HEK293 (cell line): ENCODE measurements around the gene GPR35.

Experiments used
- BCL11A ChIP-seq: fragments of 450-650 bp; formaldehyde crosslinking; IDR thresholded peaks from 2 replicates; pipeline ENCODE4 v1.5.1; 2016; ENCODE audit warnings: low read depth, missing biosample characterization, missing genetic modification characterization
- MEIS1 ChIP-seq: sonication (generic); formaldehyde crosslinking; IDR thresholded peaks from 2 replicates; pipeline ENCODE4 v1.8.1; 2022; ENCODE audit warnings: missing genetic modification reagents, mild to moderate bottlenecking, borderline replicate concordance
- RBAK ChIP-seq: fragments of 450-650 bp; formaldehyde crosslinking; IDR thresholded peaks from 2 replicates; pipeline ENCODE4 v1.5.1; 2016; ENCODE audit warnings: missing biosample characterization, missing genetic modification characterization
- ZBTB1 ChIP-seq: fragments of 450-650 bp; formaldehyde crosslinking; IDR thresholded peaks from 2 replicates; pipeline ENCODE4 v1.5.1; 2016; ENCODE audit warnings: missing biosample characterization, missing genetic modification characterization
- ZNF24 ChIP-seq: fragments of 450-650 bp; formaldehyde crosslinking; IDR thresholded peaks from 2 replicates; pipeline ENCODE4 v1.5.1; 2016; ENCODE audit warnings: missing biosample characterization, missing genetic modification characterization
- ZNF473 ChIP-seq: fragments of 450-650 bp; formaldehyde crosslinking; IDR thresholded peaks from 2 replicates; pipeline ENCODE4 v1.5.1; 2017; ENCODE audit warnings: missing biosample characterization, missing genetic modification characterization
- ZNF529 ChIP-seq: fragments of 450-650 bp; formaldehyde crosslinking; IDR thresholded peaks from 2 replicates; pipeline ENCODE4 v1.5.1; 2017; ENCODE audit warnings: missing genetic modification characterization, missing biosample characterization; ENCODE audit not compliant: insufficient replicate concordance
- ZNF555 ChIP-seq: fragments of 450-650 bp; formaldehyde crosslinking; conservative IDR thresholded peaks from 2 replicates; pipeline ENCODE4 v1.5.1; 2017; ENCODE audit warnings: missing biosample characterization, mild to moderate bottlenecking, missing genetic modification characterization, inconsistent platforms
- TF ChIP-seq, protein P1 (sequence below): fragments of 450-650 bp; formaldehyde crosslinking; IDR thresholded peaks from 2 replicates; pipeline ENCODE4 v1.5.1; 2016; ENCODE audit warnings: missing biosample characterization, missing genetic modification characterization
- TF ChIP-seq, protein P2 (sequence below): IDR thresholded peaks from 2 replicates; pipeline ENCODE4 v1.6.1; 2011; ENCODE audit warnings: mild to moderate bottlenecking, low read depth, low read length, borderline replicate concordance
- TF ChIP-seq, protein P3 (sequence below): fragments of 450-650 bp; formaldehyde crosslinking; IDR thresholded peaks from 2 replicates; pipeline ENCODE4; 2016; ENCODE audit warnings: missing biosample characterization, missing genetic modification characterization
- TF ChIP-seq, protein P4 (sequence below): fragments of 450-650 bp; formaldehyde crosslinking; IDR thresholded peaks from 2 replicates; pipeline ENCODE4 v1.5.1; 2016; ENCODE audit warnings: missing biosample characterization, missing genetic modification characterization, low read depth
- TF ChIP-seq, protein P5 (sequence below): fragments of 450-650 bp; formaldehyde crosslinking; IDR thresholded peaks from 2 replicates; pipeline ENCODE4 v1.5.1; 2016; ENCODE audit warnings: missing biosample characterization, missing genetic modification characterization
- TF ChIP-seq, protein P6 (sequence below): fragments of 450-650 bp; formaldehyde crosslinking; IDR thresholded peaks from 2 replicates; pipeline ENCODE4 v1.5.1; 2017; ENCODE audit warnings: missing biosample characterization, missing genetic modification characterization

DNA sequence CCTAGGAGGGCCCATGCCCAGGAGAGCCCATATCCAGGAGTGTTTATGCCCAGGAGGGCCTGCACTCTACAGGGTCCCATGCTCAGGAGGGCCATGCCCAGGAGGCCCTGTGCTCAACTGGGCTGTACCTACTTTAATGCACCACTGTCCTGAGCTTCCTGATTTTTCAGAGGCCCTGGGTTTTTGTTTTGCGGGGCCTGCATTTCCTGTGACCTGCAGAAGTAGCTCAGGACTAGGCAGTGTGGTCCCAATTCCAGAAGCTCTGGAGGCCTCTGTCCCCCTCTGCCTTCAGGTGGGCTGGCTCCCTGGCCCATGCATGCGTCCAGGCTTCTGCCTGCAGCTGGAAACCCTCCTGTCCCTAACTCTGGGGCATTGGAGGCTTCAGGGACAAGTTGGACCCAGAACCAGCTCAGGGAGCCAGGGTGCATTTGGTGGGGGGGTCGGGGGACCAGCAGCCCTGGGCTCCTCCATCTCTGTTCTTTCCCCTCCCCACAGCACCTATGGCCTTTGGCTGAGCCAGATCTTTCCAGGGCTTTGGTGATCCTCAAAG, 10.8 kb downstream of the GPR35 start:
- TF ChIP-seq, protein P1, sequence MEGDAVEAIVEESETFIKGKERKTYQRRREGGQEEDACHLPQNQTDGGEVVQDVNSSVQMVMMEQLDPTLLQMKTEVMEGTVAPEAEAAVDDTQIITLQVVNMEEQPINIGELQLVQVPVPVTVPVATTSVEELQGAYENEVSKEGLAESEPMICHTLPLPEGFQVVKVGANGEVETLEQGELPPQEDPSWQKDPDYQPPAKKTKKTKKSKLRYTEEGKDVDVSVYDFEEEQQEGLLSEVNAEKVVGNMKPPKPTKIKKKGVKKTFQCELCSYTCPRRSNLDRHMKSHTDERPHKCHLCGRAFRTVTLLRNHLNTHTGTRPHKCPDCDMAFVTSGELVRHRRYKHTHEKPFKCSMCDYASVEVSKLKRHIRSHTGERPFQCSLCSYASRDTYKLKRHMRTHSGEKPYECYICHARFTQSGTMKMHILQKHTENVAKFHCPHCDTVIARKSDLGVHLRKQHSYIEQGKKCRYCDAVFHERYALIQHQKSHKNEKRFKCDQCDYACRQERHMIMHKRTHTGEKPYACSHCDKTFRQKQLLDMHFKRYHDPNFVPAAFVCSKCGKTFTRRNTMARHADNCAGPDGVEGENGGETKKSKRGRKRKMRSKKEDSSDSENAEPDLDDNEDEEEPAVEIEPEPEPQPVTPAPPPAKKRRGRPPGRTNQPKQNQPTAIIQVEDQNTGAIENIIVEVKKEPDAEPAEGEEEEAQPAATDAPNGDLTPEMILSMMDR (tag by site-specific recombination) = no peak
- TF ChIP-seq RBAK (no peak), ZNF529 (tag by site-specific recombination) (no peak), ZNF555 (tag by site-specific recombination) (no peak), BCL11A (tag by site-specific recombination) (no peak), ZNF24 (no peak), ZNF473 (tag by site-specific recombination) (no peak), MEIS1 (CRISPR knock-in tag) (no peak), ZBTB1 (tag by site-specific recombination) (no peak)
- TF ChIP-seq, protein P2, sequence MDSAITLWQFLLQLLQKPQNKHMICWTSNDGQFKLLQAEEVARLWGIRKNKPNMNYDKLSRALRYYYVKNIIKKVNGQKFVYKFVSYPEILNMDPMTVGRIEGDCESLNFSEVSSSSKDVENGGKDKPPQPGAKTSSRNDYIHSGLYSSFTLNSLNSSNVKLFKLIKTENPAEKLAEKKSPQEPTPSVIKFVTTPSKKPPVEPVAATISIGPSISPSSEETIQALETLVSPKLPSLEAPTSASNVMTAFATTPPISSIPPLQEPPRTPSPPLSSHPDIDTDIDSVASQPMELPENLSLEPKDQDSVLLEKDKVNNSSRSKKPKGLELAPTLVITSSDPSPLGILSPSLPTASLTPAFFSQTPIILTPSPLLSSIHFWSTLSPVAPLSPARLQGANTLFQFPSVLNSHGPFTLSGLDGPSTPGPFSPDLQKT = no peak
- TF ChIP-seq, protein P3, sequence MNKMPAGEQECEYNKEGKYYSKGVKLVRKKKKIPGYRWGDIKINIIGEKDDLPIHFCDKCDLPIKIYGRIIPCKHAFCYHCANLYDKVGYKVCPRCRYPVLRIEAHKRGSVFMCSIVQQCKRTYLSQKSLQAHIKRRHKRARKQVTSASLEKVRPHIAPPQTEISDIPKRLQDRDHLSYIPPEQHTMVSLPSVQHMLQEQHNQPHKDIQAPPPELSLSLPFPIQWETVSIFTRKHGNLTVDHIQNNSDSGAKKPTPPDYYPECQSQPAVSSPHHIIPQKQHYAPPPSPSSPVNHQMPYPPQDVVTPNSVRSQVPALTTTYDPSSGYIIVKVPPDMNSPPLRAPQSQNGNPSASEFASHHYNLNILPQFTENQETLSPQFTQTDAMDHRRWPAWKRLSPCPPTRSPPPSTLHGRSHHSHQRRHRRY (tag by site-specific recombination) = no peak
- TF ChIP-seq, protein P4, sequence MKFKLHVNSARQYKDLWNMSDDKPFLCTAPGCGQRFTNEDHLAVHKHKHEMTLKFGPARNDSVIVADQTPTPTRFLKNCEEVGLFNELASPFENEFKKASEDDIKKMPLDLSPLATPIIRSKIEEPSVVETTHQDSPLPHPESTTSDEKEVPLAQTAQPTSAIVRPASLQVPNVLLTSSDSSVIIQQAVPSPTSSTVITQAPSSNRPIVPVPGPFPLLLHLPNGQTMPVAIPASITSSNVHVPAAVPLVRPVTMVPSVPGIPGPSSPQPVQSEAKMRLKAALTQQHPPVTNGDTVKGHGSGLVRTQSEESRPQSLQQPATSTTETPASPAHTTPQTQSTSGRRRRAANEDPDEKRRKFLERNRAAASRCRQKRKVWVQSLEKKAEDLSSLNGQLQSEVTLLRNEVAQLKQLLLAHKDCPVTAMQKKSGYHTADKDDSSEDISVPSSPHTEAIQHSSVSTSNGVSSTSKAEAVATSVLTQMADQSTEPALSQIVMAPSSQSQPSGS (tag by site-specific recombination) = no peak
- TF ChIP-seq, protein P5, sequence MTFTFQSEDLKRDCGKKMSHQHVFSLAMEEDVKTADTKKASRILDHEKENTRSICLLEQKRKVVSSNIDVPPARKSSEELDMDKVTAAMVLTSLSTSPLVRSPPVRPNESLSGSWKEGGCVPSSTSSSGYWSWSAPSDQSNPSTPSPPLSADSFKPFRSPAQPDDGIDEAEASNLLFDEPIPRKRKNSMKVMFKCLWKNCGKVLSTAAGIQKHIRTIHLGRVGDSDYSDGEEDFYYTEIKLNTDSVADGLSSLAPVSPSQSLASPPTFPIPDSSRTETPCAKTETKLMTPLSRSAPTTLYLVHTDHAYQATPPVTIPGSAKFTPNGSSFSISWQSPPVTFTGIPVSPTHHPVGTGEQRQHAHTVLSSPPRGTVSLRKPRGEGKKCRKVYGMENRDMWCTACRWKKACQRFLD (tag by site-specific recombination) = no peak
- TF ChIP-seq, protein P6, sequence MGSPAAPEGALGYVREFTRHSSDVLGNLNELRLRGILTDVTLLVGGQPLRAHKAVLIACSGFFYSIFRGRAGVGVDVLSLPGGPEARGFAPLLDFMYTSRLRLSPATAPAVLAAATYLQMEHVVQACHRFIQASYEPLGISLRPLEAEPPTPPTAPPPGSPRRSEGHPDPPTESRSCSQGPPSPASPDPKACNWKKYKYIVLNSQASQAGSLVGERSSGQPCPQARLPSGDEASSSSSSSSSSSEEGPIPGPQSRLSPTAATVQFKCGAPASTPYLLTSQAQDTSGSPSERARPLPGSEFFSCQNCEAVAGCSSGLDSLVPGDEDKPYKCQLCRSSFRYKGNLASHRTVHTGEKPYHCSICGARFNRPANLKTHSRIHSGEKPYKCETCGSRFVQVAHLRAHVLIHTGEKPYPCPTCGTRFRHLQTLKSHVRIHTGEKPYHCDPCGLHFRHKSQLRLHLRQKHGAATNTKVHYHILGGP = no peak
